WI38 (cell line): ENCODE measurements around the gene C1QL3.

Experiments used
- H3K4me3 ChIP-seq: 2 replicates; pipeline ENCODE4 v1.5.1; 2011; ENCODE audit warnings: low read depth, mild to moderate bottlenecking, control low read depth, low read length
- TF ChIP-seq, protein P1 (sequence below): IDR thresholded peaks from 2 replicates; pipeline ENCODE4 v1.5.1; 2012; ENCODE audit warnings: low read depth, mild to moderate bottlenecking, control low read depth, low read length

C1QL3 gene

DNA sequence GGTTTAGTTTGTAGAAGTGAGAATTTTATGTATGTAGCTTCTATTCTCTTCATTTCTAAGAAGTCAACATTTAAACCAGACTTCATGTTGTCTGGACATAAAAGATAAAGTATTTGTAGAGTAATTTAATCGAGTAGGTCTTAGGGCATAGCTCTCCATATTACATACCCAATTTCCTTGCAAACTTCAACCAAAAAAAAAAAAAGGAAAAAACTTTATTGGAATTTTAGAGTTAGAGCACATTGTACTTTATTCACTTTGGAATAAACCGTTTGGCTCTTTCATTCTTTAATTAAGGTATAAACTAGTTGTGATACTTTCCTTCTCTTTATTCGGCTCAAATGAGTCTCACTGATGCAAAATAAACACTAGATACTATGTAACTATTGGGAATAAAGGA, 48.9 kb downstream of the C1QL3 start:
- TF ChIP-seq, protein P1, sequence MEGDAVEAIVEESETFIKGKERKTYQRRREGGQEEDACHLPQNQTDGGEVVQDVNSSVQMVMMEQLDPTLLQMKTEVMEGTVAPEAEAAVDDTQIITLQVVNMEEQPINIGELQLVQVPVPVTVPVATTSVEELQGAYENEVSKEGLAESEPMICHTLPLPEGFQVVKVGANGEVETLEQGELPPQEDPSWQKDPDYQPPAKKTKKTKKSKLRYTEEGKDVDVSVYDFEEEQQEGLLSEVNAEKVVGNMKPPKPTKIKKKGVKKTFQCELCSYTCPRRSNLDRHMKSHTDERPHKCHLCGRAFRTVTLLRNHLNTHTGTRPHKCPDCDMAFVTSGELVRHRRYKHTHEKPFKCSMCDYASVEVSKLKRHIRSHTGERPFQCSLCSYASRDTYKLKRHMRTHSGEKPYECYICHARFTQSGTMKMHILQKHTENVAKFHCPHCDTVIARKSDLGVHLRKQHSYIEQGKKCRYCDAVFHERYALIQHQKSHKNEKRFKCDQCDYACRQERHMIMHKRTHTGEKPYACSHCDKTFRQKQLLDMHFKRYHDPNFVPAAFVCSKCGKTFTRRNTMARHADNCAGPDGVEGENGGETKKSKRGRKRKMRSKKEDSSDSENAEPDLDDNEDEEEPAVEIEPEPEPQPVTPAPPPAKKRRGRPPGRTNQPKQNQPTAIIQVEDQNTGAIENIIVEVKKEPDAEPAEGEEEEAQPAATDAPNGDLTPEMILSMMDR, result no peak

GRCh38 chr10:16470747-16471146, 50.9 kb downstream of the C1QL3 start:
- no peak overlapping the region for H3K4me3 ChIP-seq
- TF ChIP-seq, protein P1, result no peak

More for the DNA sequence above, 48.9 kb downstream of the C1QL3 start:
- H3K4me3 ChIP-seq, result no peak overlapping the region

GRCh38 chr10:16466001-16466400, 55.7 kb downstream of the C1QL3 start:
- TF ChIP-seq, protein P1, result no peak
- H3K4me3 ChIP-seq, result no peak overlapping the region
